Ishikawa (cell line): ENCODE measurements around the gene MTHFD1.

ENCODE experiments used
- CEBPB ChIP-seq: IDR thresholded peaks from 2 replicates; pipeline ENCODE4 v1.6.1; 2012
- CREB1 ChIP-seq: IDR thresholded peaks from 2 replicates; pipeline ENCODE4 v1.6.1; 2012; ENCODE audit warnings: low read depth
- EGR1 ChIP-seq: IDR thresholded peaks from 2 replicates; pipeline ENCODE4 v1.6.1; 2012
- EP300 ChIP-seq: IDR thresholded peaks from 2 replicates; pipeline ENCODE4 v1.6.1; 2012; ENCODE audit warnings: borderline replicate concordance
- FOXM1 ChIP-seq: IDR thresholded peaks from 2 replicates; pipeline ENCODE4 v1.6.1; 2012; ENCODE audit warnings: low read depth, borderline replicate concordance
- NFIC ChIP-seq: IDR thresholded peaks from 2 replicates; pipeline ENCODE4 v1.6.1; 2012
- RAD21 ChIP-seq: IDR thresholded peaks from 2 replicates; pipeline ENCODE4 v1.6.1; 2012; ENCODE audit warnings: low read depth
- TAF1 ChIP-seq: IDR thresholded peaks from 2 replicates; pipeline ENCODE4 v1.6.1; 2012; ENCODE audit warnings: low read depth, mild to moderate bottlenecking
- TCF12 ChIP-seq: IDR thresholded peaks from 2 replicates; pipeline ENCODE4 v1.6.1; 2012; ENCODE audit warnings: low read depth
- TEAD4 ChIP-seq: IDR thresholded peaks from 2 replicates; pipeline ENCODE4 v1.6.1; 2012
- YY1 ChIP-seq: IDR thresholded peaks from 2 replicates; pipeline ENCODE4 v1.6.1; 2012; ENCODE audit warnings: low read depth
- ZBTB7A ChIP-seq: IDR thresholded peaks from 2 replicates; pipeline ENCODE4 v1.6.1; 2012; ENCODE audit warnings: low read depth
- TF ChIP-seq, protein P1 (sequence below): IDR thresholded peaks from 2 replicates; pipeline ENCODE4 v1.6.1; 2012
- TF ChIP-seq, protein P2 (sequence below): IDR thresholded peaks from 2 replicates; pipeline ENCODE4 v1.6.1; 2012
- TF ChIP-seq, protein P3 (sequence below): IDR thresholded peaks from 2 replicates; pipeline ENCODE4 v1.6.1; 2012; ENCODE audit warnings: low read depth, mild to moderate bottlenecking

MTHFD1 gene

DNA sequence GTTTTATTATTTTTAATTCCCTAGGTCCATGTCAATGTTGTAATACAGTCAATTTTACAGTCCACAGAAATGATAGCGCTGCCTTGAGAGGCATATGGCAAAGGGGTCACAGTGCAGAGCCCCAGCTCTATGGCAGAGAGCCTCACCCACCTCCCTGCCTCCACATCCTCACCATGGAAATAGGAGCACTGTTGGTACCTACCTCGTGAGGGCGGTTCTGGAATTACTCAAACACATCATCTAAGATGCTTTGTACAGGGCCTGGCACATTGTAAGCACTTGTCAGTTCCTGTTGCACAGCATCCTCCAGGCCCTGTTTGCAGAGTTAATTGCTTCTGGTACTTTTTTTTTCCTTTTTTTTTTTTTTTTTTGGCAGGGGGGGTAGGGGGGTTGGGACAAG is 73.1 kb downstream of the MTHFD1 start:
- no peak for TF ChIP-seq YY1
- TF ChIP-seq, protein P1, sequence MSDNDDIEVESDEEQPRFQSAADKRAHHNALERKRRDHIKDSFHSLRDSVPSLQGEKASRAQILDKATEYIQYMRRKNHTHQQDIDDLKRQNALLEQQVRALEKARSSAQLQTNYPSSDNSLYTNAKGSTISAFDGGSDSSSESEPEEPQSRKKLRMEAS: no peak
- TF ChIP-seq, protein P2, sequence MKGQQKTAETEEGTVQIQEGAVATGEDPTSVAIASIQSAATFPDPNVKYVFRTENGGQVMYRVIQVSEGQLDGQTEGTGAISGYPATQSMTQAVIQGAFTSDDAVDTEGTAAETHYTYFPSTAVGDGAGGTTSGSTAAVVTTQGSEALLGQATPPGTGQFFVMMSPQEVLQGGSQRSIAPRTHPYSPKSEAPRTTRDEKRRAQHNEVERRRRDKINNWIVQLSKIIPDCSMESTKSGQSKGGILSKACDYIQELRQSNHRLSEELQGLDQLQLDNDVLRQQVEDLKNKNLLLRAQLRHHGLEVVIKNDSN: no peak
- no peak for TF ChIP-seq NFIC
- no peak for TF ChIP-seq TCF12
- TF ChIP-seq CREB1: no peak
- TF ChIP-seq EGR1: no peak
- no peak for TF ChIP-seq CEBPB
- TF ChIP-seq RAD21: no peak
- TF ChIP-seq, protein P3, sequence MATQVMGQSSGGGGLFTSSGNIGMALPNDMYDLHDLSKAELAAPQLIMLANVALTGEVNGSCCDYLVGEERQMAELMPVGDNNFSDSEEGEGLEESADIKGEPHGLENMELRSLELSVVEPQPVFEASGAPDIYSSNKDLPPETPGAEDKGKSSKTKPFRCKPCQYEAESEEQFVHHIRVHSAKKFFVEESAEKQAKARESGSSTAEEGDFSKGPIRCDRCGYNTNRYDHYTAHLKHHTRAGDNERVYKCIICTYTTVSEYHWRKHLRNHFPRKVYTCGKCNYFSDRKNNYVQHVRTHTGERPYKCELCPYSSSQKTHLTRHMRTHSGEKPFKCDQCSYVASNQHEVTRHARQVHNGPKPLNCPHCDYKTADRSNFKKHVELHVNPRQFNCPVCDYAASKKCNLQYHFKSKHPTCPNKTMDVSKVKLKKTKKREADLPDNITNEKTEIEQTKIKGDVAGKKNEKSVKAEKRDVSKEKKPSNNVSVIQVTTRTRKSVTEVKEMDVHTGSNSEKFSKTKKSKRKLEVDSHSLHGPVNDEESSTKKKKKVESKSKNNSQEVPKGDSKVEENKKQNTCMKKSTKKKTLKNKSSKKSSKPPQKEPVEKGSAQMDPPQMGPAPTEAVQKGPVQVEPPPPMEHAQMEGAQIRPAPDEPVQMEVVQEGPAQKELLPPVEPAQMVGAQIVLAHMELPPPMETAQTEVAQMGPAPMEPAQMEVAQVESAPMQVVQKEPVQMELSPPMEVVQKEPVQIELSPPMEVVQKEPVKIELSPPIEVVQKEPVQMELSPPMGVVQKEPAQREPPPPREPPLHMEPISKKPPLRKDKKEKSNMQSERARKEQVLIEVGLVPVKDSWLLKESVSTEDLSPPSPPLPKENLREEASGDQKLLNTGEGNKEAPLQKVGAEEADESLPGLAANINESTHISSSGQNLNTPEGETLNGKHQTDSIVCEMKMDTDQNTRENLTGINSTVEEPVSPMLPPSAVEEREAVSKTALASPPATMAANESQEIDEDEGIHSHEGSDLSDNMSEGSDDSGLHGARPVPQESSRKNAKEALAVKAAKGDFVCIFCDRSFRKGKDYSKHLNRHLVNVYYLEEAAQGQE: no peak
- no peak for TF ChIP-seq EP300
- TF ChIP-seq ZBTB7A: no peak
- TF ChIP-seq TAF1: no peak
- TF ChIP-seq FOXM1: no peak
- no peak for TF ChIP-seq TEAD4

DNA sequence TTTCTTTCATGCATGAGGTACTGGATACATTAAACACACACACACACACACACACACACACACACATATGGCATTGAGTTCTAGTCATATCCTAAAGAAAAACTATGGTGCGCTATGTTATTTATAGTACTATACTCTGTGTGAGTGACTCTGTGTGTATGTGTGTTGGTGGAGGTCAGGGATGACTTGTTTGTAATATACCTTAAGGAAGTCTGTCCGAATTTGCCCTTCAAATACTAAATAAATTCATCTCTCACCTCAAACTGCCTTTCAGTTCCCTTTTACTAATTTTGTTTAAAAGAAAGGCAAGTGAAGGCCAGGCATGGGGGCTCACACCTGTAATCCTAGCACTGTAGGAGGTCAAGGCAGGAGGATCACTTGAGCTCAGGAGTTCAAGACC is 75.0 kb downstream of the MTHFD1 start:
- TF ChIP-seq CEBPB (no peak), NFIC (no peak), CREB1 (no peak), ZBTB7A (no peak), RAD21 (no peak), FOXM1 (no peak), YY1 (no peak), TEAD4 (no peak)
- TF ChIP-seq, protein P3: no peak

DNA sequence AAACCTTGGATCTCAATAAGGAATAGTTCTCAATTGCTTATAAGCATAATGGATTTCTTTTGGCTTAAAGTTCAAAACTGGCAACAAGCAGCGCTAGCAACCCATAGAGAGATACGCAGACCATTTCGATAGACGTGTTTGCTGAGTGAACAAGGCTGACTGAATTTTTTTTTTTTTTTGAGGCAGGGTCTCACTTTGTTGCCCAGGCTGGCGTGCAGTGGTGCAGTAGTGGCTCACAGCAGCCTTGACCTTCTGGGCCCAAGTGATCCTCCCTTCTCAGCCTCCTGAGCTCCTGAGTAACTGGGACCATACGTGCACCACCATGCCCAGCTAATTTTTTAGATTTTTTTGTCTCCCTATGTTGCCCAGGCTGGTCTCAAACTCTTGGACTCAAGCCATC is 75.7 kb downstream of the MTHFD1 start:
- TF ChIP-seq FOXM1 (no peak), RAD21 (no peak), CREB1 (no peak), NFIC (no peak), TCF12 (no peak)
- TF ChIP-seq, protein P3: no peak

DNA sequence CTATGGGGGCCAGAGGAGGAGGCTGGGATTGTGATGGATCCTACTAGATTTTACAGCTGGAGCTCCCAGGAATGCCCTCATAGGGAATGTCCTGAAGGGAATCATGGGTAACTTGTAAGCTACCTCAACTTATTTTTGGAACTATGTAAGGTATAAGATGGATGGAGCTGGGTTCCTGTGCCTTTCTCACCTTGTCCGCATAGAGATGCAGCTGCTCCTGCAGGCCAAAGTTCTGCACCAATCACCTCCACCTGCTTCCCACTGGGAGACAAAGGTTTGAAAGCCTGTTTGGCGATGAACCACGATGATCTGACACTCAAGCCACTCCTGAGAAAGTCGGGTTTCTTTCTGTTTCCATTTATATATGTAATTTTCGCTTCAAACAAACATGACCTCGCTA is 76.5 kb downstream of the MTHFD1 start:
- TF ChIP-seq FOXM1 (no peak), CEBPB (no peak), TAF1 (no peak), NFIC (no peak), EGR1 (no peak), TCF12 (no peak), ZBTB7A (no peak), RAD21 (no peak), EP300 (no peak), TEAD4 (no peak)
- TF ChIP-seq, protein P2: no peak
- TF ChIP-seq, protein P3: no peak
